ENCODE results near the gene ASIC2.

GRCh38 chr17:33105911-33106310 is 187.2 kb downstream of the ASIC2 start:
- no peak for TF ChIP-seq POLR2A (IDR thresholded peaks at IDR 0.05; ENCODE audit: low read depth, low read length)
- no peak for TF ChIP-seq CTCF (IDR thresholded peaks at IDR 0.05; ENCODE audit: extremely low read depth in 1 of 2, insufficient read depth in 1 of 2, low read depth in 1 of 2, low read length in 2 of 2)
- no peak for TF ChIP-seq EZH2 (IDR thresholded peaks at IDR 0.05; ENCODE audit: borderline replicate concordance, low read depth, low read length, severe bottlenecking)
- TF ChIP-seq JUN (IDR thresholded peaks at IDR 0.05; ENCODE audit: borderline replicate concordance, insufficient read depth, insufficient read length, low read depth): no peak
- TF ChIP-seq POLR2AphosphoS5 (IDR thresholded peaks at IDR 0.05; ENCODE audit: insufficient read depth, low read depth, low read length): no peak
- no peak for TF ChIP-seq MYC (IDR thresholded peaks at IDR 0.05; ENCODE audit: low read depth, low read length)
- TF ChIP-seq GATA2 (IDR thresholded peaks at IDR 0.05; ENCODE audit: insufficient read depth, insufficient read length, low read depth, low read length): no peak
- no peak for TF ChIP-seq FOS (IDR thresholded peaks at IDR 0.05; ENCODE audit: borderline replicate concordance, insufficient read depth, low read length)
- TF ChIP-seq, protein P1, sequence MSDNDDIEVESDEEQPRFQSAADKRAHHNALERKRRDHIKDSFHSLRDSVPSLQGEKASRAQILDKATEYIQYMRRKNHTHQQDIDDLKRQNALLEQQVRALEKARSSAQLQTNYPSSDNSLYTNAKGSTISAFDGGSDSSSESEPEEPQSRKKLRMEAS (IDR thresholded peaks at IDR 0.05; ENCODE audit: insufficient read depth, insufficient read length): no peak

All from endothelial cell of umbilical vein (primary cell).